ENCODE measurements around the gene TAF3.

TAF3 gene

GRCh38 chr10:8059191-8059936, 241.1 kb downstream of the TAF3 start:
- no peak overlapping the region for H3K9ac ChIP-seq (ENCODE audit: low read depth, low read length)
- H3K27me3 ChIP-seq (ENCODE audit: insufficient read depth, low read length): peaks cover 100% of the 10 kb centered on the region
- H3K9me3 ChIP-seq (ENCODE audit: insufficient read depth, low read depth, low read length): peaks cover 3% of the 10 kb centered on the region; the same call in 1 of the 2 replicates
- peak overlapping the region; percentile 46 for H3K4me3 ChIP-seq (ENCODE audit: low read length)
- H3K36me3 ChIP-seq (ENCODE audit: insufficient read depth, low read depth, low read length): no peaks in the 10 kb centered on the region
- H3K4me1 ChIP-seq (ENCODE audit: insufficient read depth, low read length): peaks cover 60% of the 10 kb centered on the region
- no peak overlapping the region for H3K27ac ChIP-seq (ENCODE audit: low read length)

GRCh38 chr10:8060010-8060703, 241.9 kb downstream of the TAF3 start:
- Histone ChIP-seq H3K4me3 (ENCODE audit: low read length) (peak overlapping the region; percentile 49), H3K27ac (ENCODE audit: low read length) (no peak overlapping the region)

GRCh38 chr10:8060704-8061121, 242.4 kb downstream of the TAF3 start:
- Histone ChIP-seq H3K27me3 (ENCODE audit: insufficient read depth, low read length) (peaks cover 100% of the 10 kb centered on the region), H3K9me3 (ENCODE audit: insufficient read depth, low read depth, low read length) (peaks cover 3% of the 10 kb centered on the region; the same call in 1 of the 2 replicates), H3K4me3 (ENCODE audit: low read length) (peak overlapping the region; percentile 49), H3K4me1 (ENCODE audit: insufficient read depth, low read length) (peaks cover 67% of the 10 kb centered on the region), H3K27ac (ENCODE audit: low read length) (no peak overlapping the region), H3K9ac (ENCODE audit: low read depth, low read length) (no peak overlapping the region), H3K36me3 (ENCODE audit: insufficient read depth, low read depth, low read length) (no peaks in the 10 kb centered on the region)

More at GRCh38 chr10:8060010-8060703, 241.9 kb downstream of the TAF3 start:
- H3K27me3 ChIP-seq (ENCODE audit: insufficient read depth, low read length): peaks cover 100% of the 10 kb centered on the region
- H3K9ac ChIP-seq (ENCODE audit: low read depth, low read length): no peak overlapping the region
- peaks cover 65% of the 10 kb centered on the region for H3K4me1 ChIP-seq (ENCODE audit: insufficient read depth, low read length)
- no peaks in the 10 kb centered on the region for H3K36me3 ChIP-seq (ENCODE audit: insufficient read depth, low read depth, low read length)
- peaks cover 3% of the 10 kb centered on the region; the same call in 1 of the 2 replicates for H3K9me3 ChIP-seq (ENCODE audit: insufficient read depth, low read depth, low read length)

- Histone ChIP-seq H3K27ac (ENCODE audit: low read length) (no peak overlapping the region), H3K36me3 (ENCODE audit: insufficient read depth, low read depth, low read length) (no peaks in the 10 kb centered on the region), H3K9ac (ENCODE audit: low read depth, low read length) (no peak overlapping the region), H3K27me3 (ENCODE audit: insufficient read depth, low read length) (peaks cover 100% of the 10 kb centered on the region), H3K4me1 (ENCODE audit: insufficient read depth, low read length) (peaks cover 65% of the 10 kb centered on the region), H3K4me3 (ENCODE audit: low read length) (no peak overlapping the region), H3K9me3 (ENCODE audit: insufficient read depth, low read depth, low read length) (peaks cover 3% of the 10 kb centered on the region; the same call in 1 of the 2 replicates)
These were observed 243.2 kb downstream of the TAF3 start for GRCh38 chr10:8061274-8062211.

- H3K9ac ChIP-seq (ENCODE audit: low read depth, low read length): no peak overlapping the region
- H3K36me3 ChIP-seq (ENCODE audit: insufficient read depth, low read depth, low read length): no peaks in the 10 kb centered on the region
- H3K9me3 ChIP-seq (ENCODE audit: insufficient read depth, low read depth, low read length): peaks cover 3% of the 10 kb centered on the region; the same call in 1 of the 2 replicates
- peaks cover 89% of the 10 kb centered on the region for H3K27me3 ChIP-seq (ENCODE audit: insufficient read depth, low read length)
- no peak overlapping the region for H3K27ac ChIP-seq (ENCODE audit: low read length)
- H3K4me1 ChIP-seq (ENCODE audit: insufficient read depth, low read length): peaks cover 53% of the 10 kb centered on the region
- peak overlapping the region; percentile 56 for H3K4me3 ChIP-seq (ENCODE audit: low read length)
These were observed 245.0 kb downstream of the TAF3 start for GRCh38 chr10:8063128-8063908.

- H3K27ac ChIP-seq (ENCODE audit: low read length): no peak overlapping the region
- no peaks in the 10 kb centered on the region; the same call in 1 of the 2 replicates for H3K9me3 ChIP-seq (ENCODE audit: insufficient read depth, low read depth, low read length)
- H3K4me3 ChIP-seq (ENCODE audit: low read length): peak overlapping the region; percentile 56
- no peaks in the 10 kb centered on the region for H3K36me3 ChIP-seq (ENCODE audit: insufficient read depth, low read depth, low read length)
- H3K27me3 ChIP-seq (ENCODE audit: insufficient read depth, low read length): peaks cover 82% of the 10 kb centered on the region
- H3K9ac ChIP-seq (ENCODE audit: low read depth, low read length): no peak overlapping the region
- peaks cover 51% of the 10 kb centered on the region for H3K4me1 ChIP-seq (ENCODE audit: insufficient read depth, low read length)
These were observed 245.6 kb downstream of the TAF3 start for GRCh38 chr10:8063935-8064334.

GRCh38 chr10:8064436-8064835, 246.1 kb downstream of the TAF3 start:
- peaks cover 77% of the 10 kb centered on the region for H3K27me3 ChIP-seq (ENCODE audit: insufficient read depth, low read length)
- H3K9me3 ChIP-seq (ENCODE audit: insufficient read depth, low read depth, low read length): no peaks in the 10 kb centered on the region; the same call in 1 of the 2 replicates
- H3K36me3 ChIP-seq (ENCODE audit: insufficient read depth, low read depth, low read length): no peaks in the 10 kb centered on the region; the same call in 1 of the 2 replicates
- no peak overlapping the region for H3K9ac ChIP-seq (ENCODE audit: low read depth, low read length)
- H3K4me3 ChIP-seq (ENCODE audit: low read length): peak overlapping the region; percentile 56
- H3K27ac ChIP-seq (ENCODE audit: low read length): no peak overlapping the region
- peaks cover 46% of the 10 kb centered on the region for H3K4me1 ChIP-seq (ENCODE audit: insufficient read depth, low read length)

GRCh38 chr10:8065651-8066050, 247.3 kb downstream of the TAF3 start:
- Histone ChIP-seq H3K27me3 (ENCODE audit: insufficient read depth, low read length) (peaks cover 65% of the 10 kb centered on the region), H3K27ac (ENCODE audit: low read length) (no peak overlapping the region), H3K36me3 (ENCODE audit: insufficient read depth, low read depth, low read length) (no peaks in the 10 kb centered on the region; the same call in 1 of the 2 replicates), H3K4me3 (ENCODE audit: low read length) (no peak overlapping the region), H3K9ac (ENCODE audit: low read depth, low read length) (no peak overlapping the region), H3K9me3 (ENCODE audit: insufficient read depth, low read depth, low read length) (no peaks in the 10 kb centered on the region), H3K4me1 (ENCODE audit: insufficient read depth, low read length) (peaks cover 40% of the 10 kb centered on the region)

GRCh38 chr10:8066124-8066523, 247.8 kb downstream of the TAF3 start:
- Histone ChIP-seq H3K9me3 (ENCODE audit: insufficient read depth, low read depth, low read length) (no peaks in the 10 kb centered on the region), H3K4me3 (ENCODE audit: low read length) (no peak overlapping the region), H3K9ac (ENCODE audit: low read depth, low read length) (no peak overlapping the region), H3K27ac (ENCODE audit: low read length) (no peak overlapping the region), H3K36me3 (ENCODE audit: insufficient read depth, low read depth, low read length) (no peaks in the 10 kb centered on the region; the same call in 1 of the 2 replicates), H3K27me3 (ENCODE audit: insufficient read depth, low read length) (peaks cover 61% of the 10 kb centered on the region), H3K4me1 (ENCODE audit: insufficient read depth, low read length) (peaks cover 36% of the 10 kb centered on the region)

Measured in iPS-20b (cell line).